T follicular helper cell (primary cell): ENCODE results near the gene TBX4.

ENCODE experiments used
- DNase-seq: peaks from one replicate; pipeline ENCODE4 v3.0.0-alpha.2; 2020; ENCODE audit warnings: low read depth
- total RNA-seq, 2 experiments: gene quantifications; one replicate each; lab custom pipeline; 2026; lab: John Stamatoyannopoulos, UW

TBX4 gene
- 0 reads per million in 2 experiments for total RNA-seq

GRCh38 chr17:61452301-61453290, at the start of gene TBX4:
Gene TBX4, plus strand, starts transcription at chr17:61452422. Its CDS starts 4,069 bp downstream, at chr17:61456491.
- DNase-seq: no peak

- no peak for DNase-seq
These were observed 49.0 kb upstream of the TBX4 start for GRCh38 chr17:61402978-61403800.

- no peak for DNase-seq
These were observed 48.2 kb upstream of the TBX4 start for GRCh38 chr17:61403801-61404662.

GRCh38 chr17:61404663-61404912, 47.6 kb upstream of the TBX4 start:
- no peak for DNase-seq

- DNase-seq: no peak
These were observed 47.1 kb upstream of the TBX4 start for GRCh38 chr17:61404913-61405685.

- no peak for DNase-seq
These were observed 46.3 kb upstream of the TBX4 start for GRCh38 chr17:61405686-61406536.

GRCh38 chr17:61406537-61406845, 45.7 kb upstream of the TBX4 start:
- no peak for DNase-seq

- no peak for DNase-seq
These were observed 45.0 kb upstream of the TBX4 start for GRCh38 chr17:61406971-61407911.

GRCh38 chr17:61408151-61409041, 43.8 kb upstream of the TBX4 start:
- no peak for DNase-seq

GRCh38 chr17:61409301-61410112, 42.7 kb upstream of the TBX4 start:
- no peak for DNase-seq

GRCh38 chr17:61410141-61411010, 41.8 kb upstream of the TBX4 start:
- DNase-seq: peak; percentile 65

- no peak for DNase-seq
These were observed 41.3 kb upstream of the TBX4 start for GRCh38 chr17:61411011-61411260.

GRCh38 chr17:61411261-61412142, 40.7 kb upstream of the TBX4 start:
- DNase-seq: no peak

- peak; percentile 62 for DNase-seq
These were observed 39.9 kb upstream of the TBX4 start for GRCh38 chr17:61412143-61412859.
